SU-DHL-6 (cell line): ENCODE data around the gene AP5Z1.

ENCODE experiments used
- H2AFZ ChIP-seq: fragments of 200-600 bp; sonication (generic); 2 replicates; pipeline ENCODE4 v1.6.1; 2014; ENCODE audit warnings: low read depth, mild to moderate bottlenecking, moderate library complexity, mixed read lengths, antibody characterized with exemption, low read length; ENCODE audit not compliant: severe bottlenecking
- H3F3A ChIP-seq: fragments of 200-600 bp; shearing (Covaris generic); 2 replicates; pipeline ENCODE4 v1.6.0; 2016; ENCODE audit warnings: antibody characterized with exemption, mild to moderate bottlenecking; ENCODE audit not compliant: insufficient read depth
- H3K27ac ChIP-seq: fragments of 200-600 bp; sonication (generic); 2 replicates; pipeline ENCODE4 v1.5.1; 2016; ENCODE audit warnings: low read depth, mild to moderate bottlenecking, low read length, moderate library complexity, mixed read lengths
- H3K27me3 ChIP-seq: fragments of 200-600 bp; sonication (generic), shearing (Covaris generic); 2 replicates; pipeline ENCODE4 v1.6.0; 2014; ENCODE audit warnings: mild to moderate bottlenecking, low read length
- H3K36me3 ChIP-seq: fragments of 200-600 bp; sonication (generic); 2 replicates; pipeline ENCODE4 v1.6.1; 2014; ENCODE audit warnings: mild to moderate bottlenecking, low read length, mixed read lengths
- H3K4me2 ChIP-seq: fragments of 300-600, 200-600 bp; shearing (Covaris generic), sonication (generic); 2 replicates; pipeline ENCODE4 v1.6.0; 2014; ENCODE audit warnings: low read length, low read depth, mild to moderate bottlenecking; ENCODE audit not compliant: poor library complexity, severe bottlenecking
- H3K4me3 ChIP-seq: fragments of 200-600 bp; sonication (generic); 2 replicates; pipeline ENCODE4 v1.5.1; 2014; ENCODE audit warnings: antibody characterized with exemption, low read length, mild to moderate bottlenecking, mixed read lengths; ENCODE audit not compliant: insufficient read depth, poor library complexity, severe bottlenecking
- H3K79me2 ChIP-seq: fragments of 200-600 bp; sonication (generic); 2 replicates; pipeline ENCODE4 v1.6.1; 2014; ENCODE audit warnings: mild to moderate bottlenecking, low read length, moderate library complexity; ENCODE audit not compliant: insufficient read depth
- H3K9ac ChIP-seq: fragments of 200-600 bp; sonication (generic); 2 replicates; pipeline ENCODE4 v1.7.0; 2014; ENCODE audit warnings: mild to moderate bottlenecking, low read length
- H3K9me2 ChIP-seq: fragments of 200-600 bp; sonication (generic); replicated peaks from 2 replicates; pipeline ENCODE4 v1.6.1; 2014; ENCODE audit warnings: low read length; ENCODE audit not compliant: insufficient read depth
- H3K9me3 ChIP-seq: fragments of 200-600 bp; sonication (generic); 2 replicates; pipeline ENCODE4 v1.6.1; 2014; ENCODE audit warnings: low read length, mixed read lengths; ENCODE audit not compliant: insufficient read depth
- H4K20me1 ChIP-seq: fragments of 200-600 bp; sonication (generic); 2 replicates; pipeline ENCODE4 v1.6.1; 2014; ENCODE audit warnings: low read depth, mild to moderate bottlenecking, antibody characterized with exemption, low read length, moderate library complexity, mixed read lengths
- EZH2phosphoT487 ChIP-seq: fragments of 200-600 bp; sonication (generic), shearing (Covaris generic); conservative IDR thresholded peaks from 2 replicates; pipeline ENCODE4 v1.6.1; 2018; ENCODE audit warnings: mild to moderate bottlenecking, antibody characterized with exemption, low read length, moderate library complexity, mixed read lengths
- TF ChIP-seq, protein P1 (sequence below): fragments of 200-600 bp; sonication (generic); IDR thresholded peaks from one replicate; pipeline ENCODE4 v1.5.1; 2017; ENCODE audit warnings: antibody characterized with exemption, mild to moderate bottlenecking, low read length, moderate library complexity; ENCODE audit not compliant: insufficient read depth, poor library complexity, severe bottlenecking

Gene AP5Z1

DNA sequence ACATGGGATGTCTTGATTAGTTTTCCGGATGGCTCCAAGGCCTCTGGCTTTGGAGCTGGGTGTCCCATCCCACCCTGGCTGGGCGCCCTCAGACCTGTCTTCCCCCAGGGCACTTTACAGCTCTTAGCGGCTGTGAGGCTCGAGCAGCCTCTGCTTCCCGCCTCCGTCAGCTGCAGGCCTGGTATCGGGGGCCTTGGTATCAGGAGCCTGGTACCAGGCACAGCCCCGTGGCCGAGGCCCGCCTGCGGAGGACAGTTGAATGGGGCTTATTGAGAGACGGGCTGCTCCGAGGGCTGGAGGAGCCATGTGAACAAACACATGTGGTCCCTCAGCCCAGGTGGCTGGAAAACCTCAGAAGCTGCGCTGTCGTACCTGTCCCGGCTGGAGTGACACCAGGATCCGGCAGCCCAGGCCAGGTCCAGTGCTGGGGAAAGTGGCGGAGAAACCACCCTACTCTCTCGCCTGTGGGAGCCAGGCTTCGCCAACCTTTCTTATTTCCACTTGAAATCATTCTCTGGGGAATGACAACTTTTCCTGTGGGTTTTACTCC lies 23.9 kb upstream of the AP5Z1 start:
- Histone ChIP-seq H3K4me3 (no peak overlapping the region), H4K20me1 (no peaks in the 10 kb centered on the region), H2AFZ (no peak overlapping the region), H3K27ac (no peak overlapping the region), H3K79me2 (no peaks in the 10 kb centered on the region), H3K27me3 (no peaks in the 10 kb centered on the region), H3K9me3 (no peaks in the 10 kb centered on the region), H3F3A (no peaks in the 10 kb centered on the region), H3K4me2 (no peak overlapping the region), H3K36me3 (peaks cover 2% of the 10 kb centered on the region), H3K9me2 (no peaks in the 10 kb centered on the region), H3K9ac (no peak overlapping the region)
- TF ChIP-seq EZH2phosphoT487 = no peak
- TF ChIP-seq, protein P1, sequence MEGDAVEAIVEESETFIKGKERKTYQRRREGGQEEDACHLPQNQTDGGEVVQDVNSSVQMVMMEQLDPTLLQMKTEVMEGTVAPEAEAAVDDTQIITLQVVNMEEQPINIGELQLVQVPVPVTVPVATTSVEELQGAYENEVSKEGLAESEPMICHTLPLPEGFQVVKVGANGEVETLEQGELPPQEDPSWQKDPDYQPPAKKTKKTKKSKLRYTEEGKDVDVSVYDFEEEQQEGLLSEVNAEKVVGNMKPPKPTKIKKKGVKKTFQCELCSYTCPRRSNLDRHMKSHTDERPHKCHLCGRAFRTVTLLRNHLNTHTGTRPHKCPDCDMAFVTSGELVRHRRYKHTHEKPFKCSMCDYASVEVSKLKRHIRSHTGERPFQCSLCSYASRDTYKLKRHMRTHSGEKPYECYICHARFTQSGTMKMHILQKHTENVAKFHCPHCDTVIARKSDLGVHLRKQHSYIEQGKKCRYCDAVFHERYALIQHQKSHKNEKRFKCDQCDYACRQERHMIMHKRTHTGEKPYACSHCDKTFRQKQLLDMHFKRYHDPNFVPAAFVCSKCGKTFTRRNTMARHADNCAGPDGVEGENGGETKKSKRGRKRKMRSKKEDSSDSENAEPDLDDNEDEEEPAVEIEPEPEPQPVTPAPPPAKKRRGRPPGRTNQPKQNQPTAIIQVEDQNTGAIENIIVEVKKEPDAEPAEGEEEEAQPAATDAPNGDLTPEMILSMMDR = no peak

GRCh38 chr7:4753598-4754432 lies 21.6 kb upstream of the AP5Z1 start:
- Histone ChIP-seq H3F3A (no peaks in the 10 kb centered on the region), H3K9ac (no peak overlapping the region), H3K79me2 (no peaks in the 10 kb centered on the region), H3K9me2 (no peaks in the 10 kb centered on the region), H3K36me3 (peaks cover 2% of the 10 kb centered on the region), H3K9me3 (no peaks in the 10 kb centered on the region), H2AFZ (no peak overlapping the region), H3K27me3 (no peaks in the 10 kb centered on the region), H3K4me2 (no peak overlapping the region), H3K27ac (no peak overlapping the region), H3K4me3 (no peak overlapping the region), H4K20me1 (no peaks in the 10 kb centered on the region)
- TF ChIP-seq, protein P1 = peak; percentile 95
- no peak for TF ChIP-seq EZH2phosphoT487

DNA sequence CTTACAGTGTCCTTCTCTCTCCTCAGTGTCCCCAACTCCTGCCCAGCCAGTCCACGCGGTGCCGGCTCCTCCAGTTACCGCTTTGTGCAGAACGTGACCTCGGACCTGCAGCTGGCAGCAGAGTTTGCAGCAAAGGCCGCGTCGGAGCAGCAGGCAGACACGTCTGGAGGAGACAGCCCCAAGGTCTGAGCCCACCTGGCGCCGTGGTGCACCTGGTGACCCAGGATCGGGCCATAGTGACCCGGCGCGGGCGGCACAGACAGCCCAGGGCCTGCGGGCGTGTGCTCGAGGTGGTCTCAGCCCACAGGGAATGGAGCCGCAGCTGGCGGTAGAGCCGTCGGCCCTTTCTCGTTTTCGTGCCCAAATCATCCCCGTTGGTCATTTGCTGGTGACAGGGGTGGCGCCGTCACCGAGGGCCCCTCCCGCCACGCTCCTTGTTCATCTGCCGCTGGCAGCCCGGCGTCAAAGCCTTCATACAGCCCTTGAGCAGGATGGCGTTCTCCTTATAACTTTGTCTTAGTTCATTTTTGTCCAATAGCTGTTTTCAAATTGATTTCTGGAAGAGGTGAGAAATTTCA lies 20.9 kb upstream of the AP5Z1 start:
- TF ChIP-seq EZH2phosphoT487 = no peak
- TF ChIP-seq, protein P1 = no peak
- no peak overlapping the region for H2AFZ ChIP-seq
- no peak overlapping the region for H3K4me2 ChIP-seq
- H3F3A ChIP-seq = no peaks in the 10 kb centered on the region
- no peak overlapping the region for H3K27ac ChIP-seq
- no peak overlapping the region for H3K4me3 ChIP-seq
- H3K79me2 ChIP-seq = no peaks in the 10 kb centered on the region
- no peaks in the 10 kb centered on the region for H4K20me1 ChIP-seq
- peaks cover 2% of the 10 kb centered on the region for H3K36me3 ChIP-seq
- no peaks in the 10 kb centered on the region for H3K27me3 ChIP-seq
- no peaks in the 10 kb centered on the region for H3K9me3 ChIP-seq
- no peak overlapping the region for H3K9ac ChIP-seq
- H3K9me2 ChIP-seq = no peaks in the 10 kb centered on the region
